ENCODE results near the gene SURF4.
"Not testable (repeated sequence)": the region's sequence is repeated elsewhere in the genome, so short reads cannot be mapped to it uniquely, and the experiment has no call there.

The SURF4 gene

DNA sequence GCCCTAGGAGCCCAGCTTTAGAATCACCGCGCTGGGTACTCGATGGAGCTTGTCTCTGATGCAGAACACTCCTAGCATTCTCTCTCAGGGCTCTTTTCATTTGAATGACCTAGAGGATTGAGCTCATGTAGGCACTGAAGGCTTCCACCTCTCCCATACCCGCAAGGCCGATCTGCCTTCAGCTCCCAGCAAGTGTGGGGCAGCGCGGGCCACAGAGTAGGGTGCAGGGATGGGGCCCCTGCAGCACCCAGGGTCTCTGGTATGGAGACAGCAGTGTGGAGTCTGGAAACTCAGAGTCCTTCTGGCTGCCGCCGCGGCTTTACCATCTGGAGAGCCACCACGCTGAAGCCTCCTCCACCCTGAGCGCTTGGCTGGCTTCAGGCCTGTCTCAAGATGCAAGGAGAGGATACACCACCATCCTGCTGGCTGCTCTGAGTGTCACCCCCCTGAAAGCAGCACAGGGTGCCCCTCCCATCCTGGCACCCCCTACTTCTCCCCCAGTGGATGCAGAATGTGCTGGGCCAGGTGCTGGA is 13.2 kb upstream of the SURF4 start:
- H3K4me3 ChIP-seq (ENCODE audit: low read length), result no peak overlapping the region
- TF ChIP-seq ZNF274 (IDR thresholded peaks at IDR 0.05; ENCODE audit: low read depth, low read length), result no peak

DNA sequence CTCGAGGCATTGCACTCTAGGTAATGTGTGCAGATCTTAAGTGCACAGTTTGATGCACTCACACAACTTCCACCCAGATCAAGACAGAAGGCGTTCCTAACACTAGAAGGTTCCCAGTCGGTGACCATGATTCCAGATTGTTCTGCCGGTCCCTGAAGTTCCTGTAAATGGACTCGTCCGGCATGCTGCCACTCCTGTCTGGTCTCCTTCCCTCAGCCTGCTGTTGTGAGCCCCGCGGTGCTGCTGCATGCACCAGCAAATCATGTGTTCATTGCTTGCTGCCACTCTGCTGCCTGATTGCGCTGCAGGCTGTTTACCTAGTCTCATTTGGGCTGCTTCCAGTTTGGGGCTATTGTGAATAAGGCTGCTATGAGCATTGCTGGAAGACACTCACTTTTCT is 11.8 kb upstream of the SURF4 start:
- no peak overlapping the region for H3K4me3 ChIP-seq (ENCODE audit: low read length)
- TF ChIP-seq ZNF274 (IDR thresholded peaks at IDR 0.05; ENCODE audit: low read depth, low read length), result no peak

DNA sequence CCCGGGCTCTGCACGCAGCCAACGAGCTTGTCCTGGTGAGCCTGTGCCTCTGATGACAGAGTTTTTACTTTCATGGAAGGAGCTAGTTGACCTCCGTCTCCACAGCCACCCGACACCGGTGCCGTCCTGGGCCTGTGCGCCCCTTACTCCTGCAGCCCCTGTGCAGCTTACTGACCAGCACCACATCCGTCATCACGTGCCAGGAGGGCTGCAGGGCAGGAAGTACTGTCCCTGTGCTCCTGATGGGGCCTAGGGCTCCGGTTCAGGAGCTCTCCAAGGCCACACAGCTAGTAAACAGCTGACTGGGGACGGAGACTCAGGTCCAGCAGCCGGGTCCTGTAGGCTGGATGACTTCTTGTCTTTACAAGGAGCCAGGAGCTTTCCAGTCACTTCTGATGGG is 10.5 kb upstream of the SURF4 start:
- no peak overlapping the region for H3K4me3 ChIP-seq (ENCODE audit: low read length)
- TF ChIP-seq ZNF274 (IDR thresholded peaks at IDR 0.05; ENCODE audit: low read depth, low read length), result no peak

DNA sequence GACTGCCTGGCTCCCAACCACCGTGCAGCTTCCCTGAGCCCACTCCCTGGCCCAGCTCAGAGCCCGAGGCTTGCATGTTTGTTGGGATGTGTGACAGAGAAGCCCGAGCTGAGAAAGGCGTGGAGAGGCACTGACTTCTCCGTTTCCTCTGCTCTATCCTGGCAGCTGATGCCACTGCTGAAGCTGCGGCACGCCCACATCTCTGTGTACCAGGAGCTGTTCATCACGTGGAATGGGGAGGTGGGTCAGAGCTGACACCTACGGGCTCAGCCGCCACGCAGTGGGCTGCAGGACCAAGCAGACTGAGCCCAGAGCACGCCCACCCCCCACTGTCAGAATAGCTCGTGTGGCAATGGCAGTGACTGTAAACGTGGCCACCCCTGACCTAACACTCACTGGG is 9.6 kb upstream of the SURF4 start:
- no peak for TF ChIP-seq ZNF274 (IDR thresholded peaks at IDR 0.05; ENCODE audit: low read depth, low read length)

DNA sequence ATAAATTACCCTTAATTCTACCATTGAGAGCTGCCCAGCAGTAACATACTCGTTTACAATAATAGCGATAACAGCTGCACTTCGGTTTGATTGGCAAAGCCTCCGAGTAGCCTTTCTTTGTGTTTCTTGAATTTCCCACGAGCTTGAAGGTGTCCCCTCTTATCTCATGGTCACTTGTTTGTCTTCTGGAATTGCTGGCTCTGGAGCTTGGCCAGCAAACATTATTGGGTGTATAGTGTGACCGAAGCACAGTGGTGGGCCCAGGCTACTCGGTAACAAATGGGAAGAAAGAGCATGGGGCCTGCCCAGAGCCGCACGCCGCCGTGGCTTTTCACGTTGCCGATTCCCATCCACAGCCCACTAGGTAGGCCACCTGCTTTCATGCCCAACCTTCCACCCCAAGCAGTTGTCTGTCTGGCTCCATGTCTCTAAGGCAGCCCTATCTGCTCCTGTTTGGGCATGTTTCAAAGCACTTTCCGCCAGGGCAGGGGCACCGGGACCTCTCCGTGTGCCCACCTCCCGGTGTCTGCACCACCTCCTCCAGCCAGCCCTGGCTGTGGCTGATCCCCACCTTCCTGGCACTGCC is 9.0 kb upstream of the SURF4 start:
- H3K4me3 ChIP-seq (ENCODE audit: low read length), result no peak overlapping the region
- TF ChIP-seq ZNF274 (IDR thresholded peaks at IDR 0.05; ENCODE audit: low read depth, low read length), result no peak

More for the DNA sequence above, 9.6 kb upstream of the SURF4 start:
- H3K4me3 ChIP-seq (ENCODE audit: low read length), result no peak overlapping the region

DNA sequence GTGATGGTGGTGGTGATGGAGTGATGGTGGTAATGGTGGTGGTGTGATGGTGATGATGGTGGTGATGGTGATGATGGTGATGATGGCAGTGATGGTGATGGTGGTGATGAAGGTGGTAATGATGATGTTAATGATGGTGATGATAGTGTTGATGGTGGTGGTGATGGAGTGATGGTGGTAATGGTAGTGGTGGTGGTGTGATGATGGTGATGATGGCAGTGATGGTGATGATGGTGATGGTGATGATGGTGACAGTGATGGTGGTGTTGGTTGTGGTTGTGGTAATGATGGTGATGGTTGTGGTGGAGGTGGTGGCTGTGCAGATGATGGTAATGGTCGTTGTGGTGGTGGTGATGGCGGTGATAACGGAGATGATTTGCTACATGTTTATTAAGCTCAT is 7.6 kb upstream of the SURF4 start:
- no peak overlapping the region for H3K4me3 ChIP-seq (ENCODE audit: low read length)
- TF ChIP-seq ZNF274 (IDR thresholded peaks at IDR 0.05; ENCODE audit: low read depth, low read length), result no peak

DNA sequence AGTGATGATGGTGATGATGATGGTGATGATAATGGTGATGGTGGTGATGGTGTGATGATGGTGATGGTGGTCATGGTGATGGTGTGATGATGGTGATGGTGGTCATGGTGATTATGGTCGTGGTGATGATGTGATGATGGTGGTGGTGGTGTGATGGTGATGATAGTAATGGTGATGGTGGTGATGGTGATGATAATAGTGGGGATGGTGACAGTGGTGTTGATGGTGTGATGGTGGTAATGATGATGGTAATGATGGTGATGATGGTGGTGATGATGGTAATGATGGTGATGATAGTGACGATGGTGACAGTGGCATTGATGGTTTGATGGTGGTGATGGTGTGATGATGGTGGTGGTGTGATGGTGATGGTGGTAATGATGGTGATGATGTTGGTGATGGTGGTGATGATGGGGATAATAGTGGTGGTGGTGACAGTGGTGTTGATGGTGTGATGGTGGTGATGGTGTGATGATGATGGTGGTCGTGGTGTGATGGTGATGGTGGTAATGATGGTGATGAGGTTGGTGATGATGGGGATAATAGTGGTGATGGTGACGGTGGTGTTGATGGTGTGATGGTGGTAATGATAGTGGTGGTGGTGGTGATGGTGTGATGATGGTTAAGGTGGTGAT is 6.8 kb upstream of the SURF4 start:
- TF ChIP-seq ZNF274 (IDR thresholded peaks at IDR 0.05; ENCODE audit: low read depth, low read length), result no peak
- H3K4me3 ChIP-seq (ENCODE audit: low read length), result no peak overlapping the region

DNA sequence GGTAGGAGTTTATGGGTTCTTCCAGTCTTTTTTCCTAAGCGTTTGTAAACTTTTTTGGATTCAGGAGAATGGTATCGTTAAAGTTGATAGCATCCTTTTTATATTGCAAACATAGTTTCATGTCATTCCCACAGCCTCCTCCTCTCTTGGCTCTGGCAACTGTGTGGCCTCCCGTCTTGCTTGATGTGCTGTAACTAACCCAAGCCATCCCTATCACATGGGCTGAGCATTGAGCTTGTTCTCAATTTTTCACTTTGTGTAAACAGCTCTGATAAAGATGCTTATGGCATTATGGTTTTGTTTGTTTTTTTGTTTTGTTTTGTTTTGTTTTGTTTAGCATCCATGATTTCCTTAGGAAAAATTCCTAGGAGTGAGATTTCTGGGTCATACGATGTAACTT is 4.9 kb upstream of the SURF4 start:
- TF ChIP-seq ZNF274 (IDR thresholded peaks at IDR 0.05; ENCODE audit: low read depth, low read length), result no peak
- H3K4me3 ChIP-seq (ENCODE audit: low read length), result no peak overlapping the region

DNA sequence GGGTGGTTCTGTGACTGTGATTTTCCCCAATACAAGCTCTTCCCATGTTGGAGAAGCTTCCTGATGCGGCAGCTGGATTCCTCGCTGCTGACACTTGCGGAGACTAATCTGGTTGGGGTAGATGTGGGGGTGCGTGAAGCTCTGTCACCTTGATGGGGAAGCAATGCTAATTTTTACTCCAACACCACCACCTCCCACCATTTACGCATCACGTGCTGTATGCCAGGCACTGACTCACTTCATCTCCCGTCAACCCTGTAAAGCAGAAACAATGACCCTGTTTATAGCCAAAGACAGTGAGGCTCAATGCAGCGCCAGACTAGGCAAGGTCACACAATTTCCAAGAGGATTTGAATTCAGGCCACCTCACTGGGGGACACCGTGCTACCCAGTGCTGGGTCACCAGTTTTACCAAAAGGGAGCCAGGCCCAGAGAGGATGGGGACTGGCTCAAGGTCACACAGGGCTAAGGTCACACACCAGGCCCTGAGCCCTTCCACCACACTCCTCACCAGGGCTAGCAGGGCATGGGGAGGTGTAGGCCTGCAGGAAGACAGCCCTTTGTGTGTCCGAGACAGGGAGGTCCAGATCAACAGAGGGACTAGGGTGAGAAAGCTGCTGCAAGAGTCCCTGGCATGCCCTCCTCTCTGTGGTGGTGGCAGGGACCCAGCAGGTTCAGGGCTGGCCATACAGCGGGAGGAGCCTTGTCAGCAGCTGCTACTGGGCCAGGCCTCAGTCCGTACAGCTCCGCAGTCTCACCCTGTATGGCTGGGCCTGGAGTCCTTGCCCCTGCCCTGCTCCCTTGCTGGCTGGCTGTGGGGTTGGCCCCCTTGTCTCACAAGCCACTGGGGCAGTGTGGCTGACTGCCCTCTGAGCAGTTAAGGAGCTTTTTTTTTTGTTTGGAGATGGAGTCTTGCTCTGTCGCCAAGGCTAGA is 3.6 kb upstream of the SURF4 start:
- TF ChIP-seq ZNF274 (IDR thresholded peaks at IDR 0.05; ENCODE audit: low read depth, low read length), result no peak

DNA sequence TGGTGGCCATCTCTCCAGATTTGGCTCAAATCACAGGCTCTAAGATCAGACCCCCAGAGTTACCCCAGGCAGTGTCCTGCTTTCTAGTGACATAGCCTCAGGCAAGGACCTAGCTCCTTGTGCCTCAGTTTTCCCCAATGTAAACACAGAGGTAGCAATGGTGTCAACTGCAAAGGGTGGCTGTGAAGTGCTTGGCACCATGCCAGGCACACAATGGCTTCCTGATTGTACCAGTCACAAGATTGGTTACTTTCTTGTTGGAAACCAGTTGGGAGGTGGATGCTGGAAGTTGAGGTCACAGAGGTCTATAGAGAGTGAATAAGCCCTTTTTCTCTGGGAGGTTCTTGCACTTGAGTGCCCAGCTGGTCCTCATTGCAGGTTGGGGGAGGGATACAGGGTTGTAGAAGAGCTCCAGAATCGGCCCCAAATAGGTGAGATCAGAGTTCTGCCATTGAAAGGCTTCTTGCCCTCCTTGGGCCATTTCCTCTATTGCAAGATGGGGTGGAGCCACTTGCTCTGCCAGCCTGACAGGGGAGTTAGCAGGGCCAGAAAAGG is 2.6 kb upstream of the SURF4 start:
- TF ChIP-seq ZNF274 (IDR thresholded peaks at IDR 0.05; ENCODE audit: low read depth, low read length), result no peak
- no peak overlapping the region for H3K4me3 ChIP-seq (ENCODE audit: low read length)

More for the DNA sequence above, 3.6 kb upstream of the SURF4 start:
- H3K4me3 ChIP-seq (ENCODE audit: low read length), result no peak overlapping the region

DNA sequence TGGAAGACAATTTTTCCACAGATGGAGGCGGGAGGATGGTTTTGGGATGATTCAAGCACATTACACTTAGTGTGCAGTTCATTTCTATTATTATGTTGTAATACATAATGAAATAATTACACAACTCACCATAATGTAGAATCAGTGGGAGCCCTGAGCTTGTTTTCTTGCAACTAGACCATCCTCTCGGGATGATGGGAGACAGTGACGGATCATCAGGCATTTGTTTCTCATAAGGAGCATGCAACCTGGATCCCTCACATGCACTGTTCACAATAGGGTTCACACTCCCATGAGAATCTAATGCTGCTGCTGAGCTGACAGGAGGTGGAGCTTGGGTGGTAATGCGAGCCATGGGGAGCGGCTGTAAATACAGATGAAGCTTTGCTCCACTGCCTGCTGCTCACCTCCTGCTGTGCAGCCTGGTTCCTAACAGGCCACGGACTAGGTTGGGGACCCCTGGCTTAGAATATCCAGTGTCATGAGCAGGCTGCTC is 1.9 kb upstream of the SURF4 start:
- TF ChIP-seq ZNF274 (IDR thresholded peaks at IDR 0.05; ENCODE audit: low read depth, low read length), result no peak
- H3K4me3 ChIP-seq (ENCODE audit: low read length), result no peak overlapping the region

DNA sequence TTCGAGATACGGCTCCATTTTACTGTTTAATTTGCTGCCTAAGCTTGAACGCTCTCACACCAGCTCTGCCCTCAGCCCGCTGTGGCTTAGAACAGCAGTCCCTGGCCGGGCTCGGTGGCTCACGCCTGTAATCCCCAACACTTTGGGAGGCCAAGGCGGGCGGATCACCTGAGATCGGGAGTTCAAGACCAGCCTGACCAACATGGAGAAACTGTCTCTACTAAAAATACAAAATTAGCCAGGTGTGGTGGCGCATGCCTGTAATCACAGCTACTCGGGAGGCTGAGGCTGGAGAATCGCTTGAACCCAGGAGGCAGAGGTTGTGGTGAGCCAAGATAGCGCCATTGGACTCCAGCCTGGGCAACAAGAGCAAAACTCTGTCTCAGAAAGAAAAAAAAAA is 1.4 kb upstream of the SURF4 start:
- H3K4me3 ChIP-seq (ENCODE audit: low read length), result not testable (repeated sequence)

DNA sequence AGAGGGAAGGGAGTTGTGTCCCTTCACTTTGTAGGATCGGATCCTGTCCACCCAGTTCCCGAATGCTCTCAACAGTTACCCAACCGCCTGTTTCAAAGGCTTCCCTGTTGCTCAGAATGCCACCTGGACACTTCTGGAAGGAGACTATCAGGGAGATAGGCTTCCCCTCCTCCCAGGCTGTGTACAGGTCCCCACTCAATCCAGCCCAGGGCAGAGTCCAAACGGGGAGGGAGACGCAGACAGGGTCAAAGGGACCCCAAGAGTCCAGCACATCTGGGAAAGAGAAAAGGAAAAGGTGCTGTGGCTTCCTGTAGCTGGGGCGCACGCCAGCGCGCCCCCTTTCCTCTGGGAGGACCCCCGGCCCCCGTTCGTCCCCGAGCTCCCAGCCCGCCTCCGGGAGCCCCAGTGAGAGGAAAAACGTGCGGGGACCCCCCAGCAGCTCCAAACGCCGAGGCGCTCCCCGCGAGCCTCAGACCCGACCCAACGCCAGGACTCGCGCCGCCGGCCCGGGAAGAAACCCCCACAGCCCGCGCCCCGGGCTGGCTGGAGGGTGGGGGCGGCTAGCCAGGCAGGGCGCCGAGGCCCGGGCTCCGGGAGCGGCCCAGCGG is 640 bp downstream of the SURF4 start:
- no peak for TF ChIP-seq ZNF274 (IDR thresholded peaks at IDR 0.05; ENCODE audit: low read depth, low read length)
- peak overlapping the region; percentile 91 for H3K4me3 ChIP-seq (ENCODE audit: low read length)

DNA sequence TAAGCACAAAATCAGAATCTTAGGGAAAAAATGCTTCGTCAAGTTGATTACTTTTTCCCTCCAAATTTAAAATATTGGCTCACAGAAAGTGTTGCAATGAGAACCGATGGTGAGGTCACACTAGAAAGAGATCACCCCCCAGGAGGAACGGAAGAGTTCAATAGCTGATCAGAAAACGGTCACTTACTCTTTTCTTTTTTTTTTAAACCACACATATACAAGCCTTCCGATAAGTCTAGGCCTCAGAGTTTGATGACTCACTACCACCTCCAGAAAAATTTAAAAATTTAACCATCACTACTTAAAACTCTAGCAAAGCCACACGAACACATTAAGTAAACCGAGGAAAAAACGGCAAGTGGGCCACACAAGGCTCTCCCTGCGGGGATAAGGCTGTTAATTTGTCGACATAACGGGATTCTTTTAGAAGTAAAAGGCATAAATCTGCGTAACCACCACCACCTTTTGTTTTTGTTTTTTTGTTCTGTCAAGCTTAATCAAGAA is 1.2 kb downstream of the SURF4 start:
- peak overlapping the region; percentile 91 for H3K4me3 ChIP-seq (ENCODE audit: low read length)
- TF ChIP-seq ZNF274 (IDR thresholded peaks at IDR 0.05; ENCODE audit: low read depth, low read length), result no peak

All from GM08714 (cell line).